HepG2 (cell line): ENCODE measurements around the gene PTGR3. TPM values are rescaled to one million over a fixed set of nuclear protein-coding genes. Genes with fewer than 3 reads are reported as not detected.
A peak's percentile ranks its signal among the peaks of the same experiment; 100 is the strongest.

ENCODE experiments used
- ATF7 ChIP-seq, 2 experiments: fragments of 450-650 bp in 1 of 2; sonication (generic) in 1 of 2; formaldehyde crosslinking in 1 of 2; IDR thresholded peaks; 2 replicates each; pipeline versions ENCODE4 v1.4.0 to v1.6.1; 2016 to 2020; ENCODE audit warnings: antibody characterized with exemption in 1 of 2, mild to moderate bottlenecking in 1 of 2, missing genetic modification reagents in 1 of 2
- ATRX ChIP-seq: sonication (generic); formaldehyde crosslinking; IDR thresholded peaks from 2 replicates; pipeline ENCODE4 v1.4.0; 2020; ENCODE audit warnings: missing genetic modification reagents, borderline replicate concordance
- EEA1 ChIP-seq: sonication (generic); formaldehyde crosslinking; IDR thresholded peaks from 2 replicates; pipeline ENCODE4 v1.5.1; 2020; ENCODE audit warnings: mild to moderate bottlenecking, missing genetic modification reagents, borderline replicate concordance
- HMGA1 ChIP-seq: sonication (generic); formaldehyde crosslinking; conservative IDR thresholded peaks from 2 replicates; pipeline ENCODE4 v1.4.0; 2020; ENCODE audit warnings: missing genetic modification reagents
- MXD1 ChIP-seq: sonication (generic); formaldehyde crosslinking; IDR thresholded peaks from 2 replicates; pipeline ENCODE4 v1.4.0; 2020; ENCODE audit warnings: mild to moderate bottlenecking, missing genetic modification reagents
- MXI1 ChIP-seq: IDR thresholded peaks from 3 replicates; pipeline ENCODE4 v1.6.1; 2012; ENCODE audit warnings: low read depth, low read length, inconsistent platforms, borderline replicate concordance
- NAIF1 ChIP-seq: sonication (generic); formaldehyde crosslinking; IDR thresholded peaks from 2 replicates; pipeline ENCODE4 v1.5.0; 2020; ENCODE audit warnings: mild to moderate bottlenecking, missing genetic modification reagents, borderline replicate concordance
- NBN ChIP-seq: fragments of 450-650 bp; conservative IDR thresholded peaks from 2 replicates; pipeline ENCODE4 v1.6.1; 2017
- SNAPC2 ChIP-seq: sonication (generic); formaldehyde crosslinking; IDR thresholded peaks from 2 replicates; pipeline ENCODE4 v1.8.1; 2022; ENCODE audit warnings: mild to moderate bottlenecking, missing genetic modification reagents
- SRSF1 ChIP-seq: fragments of 200-400 bp; formaldehyde crosslinking; optimal IDR thresholded peaks from 2 replicates; pipeline ENCODE3; 2017; ENCODE audit warnings: mild to moderate bottlenecking, low read depth, low read length, moderate library complexity
- STAT5B ChIP-seq: sonication (generic); formaldehyde crosslinking; IDR thresholded peaks from 2 replicates; pipeline ENCODE4 v1.4.0; 2020; ENCODE audit warnings: missing genetic modification reagents
- TCF7L2 ChIP-seq: IDR thresholded peaks from 2 replicates; pipeline ENCODE4 v1.6.1; 2011; ENCODE audit warnings: mild to moderate bottlenecking, low read depth, low read length, moderate library complexity
- ZKSCAN5 ChIP-seq: sonication (generic); formaldehyde crosslinking; IDR thresholded peaks from 2 replicates; pipeline ENCODE4 v1.5.1; 2020; ENCODE audit warnings: mild to moderate bottlenecking, missing genetic modification reagents
- ZNF263 ChIP-seq: sonication (generic); formaldehyde crosslinking; IDR thresholded peaks from 2 replicates; pipeline ENCODE4 v1.4.0; 2020; ENCODE audit warnings: missing genetic modification reagents
- ZNF331 ChIP-seq: sonication (generic); formaldehyde crosslinking; IDR thresholded peaks from 2 replicates; pipeline ENCODE4 v1.4.0; 2020; ENCODE audit warnings: missing genetic modification reagents
- ZNF367 ChIP-seq: sonication (generic); formaldehyde crosslinking; IDR thresholded peaks from 2 replicates; pipeline ENCODE4 v1.4.0; 2020; ENCODE audit warnings: missing genetic modification reagents, borderline replicate concordance
- ZNF776 ChIP-seq: sonication (generic); formaldehyde crosslinking; IDR thresholded peaks from 2 replicates; pipeline ENCODE4 v1.4.0; 2020; ENCODE audit warnings: mild to moderate bottlenecking, missing genetic modification reagents
- ZNF891 ChIP-seq: sonication (generic); formaldehyde crosslinking; IDR thresholded peaks from 2 replicates; pipeline ENCODE4 v1.5.0; 2020; ENCODE audit warnings: mild to moderate bottlenecking, missing genetic modification reagents
- polyA plus RNA-seq, 8 experiments: library from polyadenylated mRNA; depleted of rRNA in 3 of 8; stranded (reverse) in 7 of 8; unstranded in 1 of 8; fragments of >200 nt; fragmentation: Illumina TruSeq in 4 of 8; extraction: Trizol in 4 of 8; gene quantifications; 2 replicates each; pipeline versions ENCODE4 v1.2.1 to v1.2.3, GENCODE V29; 2011 to 2016; ENCODE audit warnings: low read depth in 4 of 8, missing spikeins in 1 of 8, mixed read lengths in 1 of 8; ENCODE audit not compliant: insufficient read depth in 1 of 8
- total RNA-seq, 5 experiments: library from RNA; depleted of rRNA; stranded (reverse); fragments of >200 nt; fragmentation: Illumina TruSeq; extraction: Trizol; gene quantifications; 2 replicates each; pipeline ENCODE4 v1.2.3, GENCODE V29; 2016; ENCODE audit warnings: low read depth in 1 of 5
- TF ChIP-seq, protein P1 (sequence below): sonication (generic); formaldehyde crosslinking; conservative IDR thresholded peaks from 2 replicates; pipeline ENCODE4 v1.4.0; 2020; ENCODE audit warnings: mild to moderate bottlenecking, missing genetic modification reagents, moderate library complexity
- TF ChIP-seq, protein P2 (sequence below): sonication (generic); formaldehyde crosslinking; IDR thresholded peaks from 2 replicates; pipeline ENCODE4 v1.5.0; 2020; ENCODE audit warnings: mild to moderate bottlenecking, missing genetic modification reagents, moderate library complexity
- TF ChIP-seq, protein P3 (sequence below): sonication (generic); formaldehyde crosslinking; IDR thresholded peaks from 2 replicates; pipeline ENCODE4 v1.4.0; 2020; ENCODE audit warnings: missing genetic modification reagents
- TF ChIP-seq, protein P4 (sequence below): sonication (generic); formaldehyde crosslinking; IDR thresholded peaks from 2 replicates; pipeline ENCODE4 v1.4.0; 2020; ENCODE audit warnings: mild to moderate bottlenecking, missing genetic modification reagents

PTGR3 gene
- total and polyA plus RNA-seq, 2 of the 13 experiments (the other 11 are each of a cell fraction or from before 2014, with no cell fraction given), result 11.5 to 25.3 TPM

- TF ChIP-seq, protein P1, sequence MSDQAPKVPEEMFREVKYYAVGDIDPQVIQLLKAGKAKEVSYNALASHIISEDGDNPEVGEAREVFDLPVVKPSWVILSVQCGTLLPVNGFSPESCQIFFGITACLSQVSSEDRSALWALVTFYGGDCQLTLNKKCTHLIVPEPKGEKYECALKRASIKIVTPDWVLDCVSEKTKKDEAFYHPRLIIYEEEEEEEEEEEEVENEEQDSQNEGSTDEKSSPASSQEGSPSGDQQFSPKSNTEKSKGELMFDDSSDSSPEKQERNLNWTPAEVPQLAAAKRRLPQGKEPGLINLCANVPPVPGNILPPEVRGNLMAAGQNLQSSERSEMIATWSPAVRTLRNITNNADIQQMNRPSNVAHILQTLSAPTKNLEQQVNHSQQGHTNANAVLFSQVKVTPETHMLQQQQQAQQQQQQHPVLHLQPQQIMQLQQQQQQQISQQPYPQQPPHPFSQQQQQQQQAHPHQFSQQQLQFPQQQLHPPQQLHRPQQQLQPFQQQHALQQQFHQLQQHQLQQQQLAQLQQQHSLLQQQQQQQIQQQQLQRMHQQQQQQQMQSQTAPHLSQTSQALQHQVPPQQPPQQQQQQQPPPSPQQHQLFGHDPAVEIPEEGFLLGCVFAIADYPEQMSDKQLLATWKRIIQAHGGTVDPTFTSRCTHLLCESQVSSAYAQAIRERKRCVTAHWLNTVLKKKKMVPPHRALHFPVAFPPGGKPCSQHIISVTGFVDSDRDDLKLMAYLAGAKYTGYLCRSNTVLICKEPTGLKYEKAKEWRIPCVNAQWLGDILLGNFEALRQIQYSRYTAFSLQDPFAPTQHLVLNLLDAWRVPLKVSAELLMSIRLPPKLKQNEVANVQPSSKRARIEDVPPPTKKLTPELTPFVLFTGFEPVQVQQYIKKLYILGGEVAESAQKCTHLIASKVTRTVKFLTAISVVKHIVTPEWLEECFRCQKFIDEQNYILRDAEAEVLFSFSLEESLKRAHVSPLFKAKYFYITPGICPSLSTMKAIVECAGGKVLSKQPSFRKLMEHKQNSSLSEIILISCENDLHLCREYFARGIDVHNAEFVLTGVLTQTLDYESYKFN (CRISPR knock-in tag), result 0 out of 2 replicates have a peak, but pooled peaks have one; percentile 17
- TF ChIP-seq ZNF263, result no peak
- no peak for TF ChIP-seq ATF7 (IDR thresholded peaks at IDR 0.05)
- no peak for TF ChIP-seq ATF7 (CRISPR knock-in tag; IDR thresholded peaks at IDR 0.05)
- TF ChIP-seq, protein P2, sequence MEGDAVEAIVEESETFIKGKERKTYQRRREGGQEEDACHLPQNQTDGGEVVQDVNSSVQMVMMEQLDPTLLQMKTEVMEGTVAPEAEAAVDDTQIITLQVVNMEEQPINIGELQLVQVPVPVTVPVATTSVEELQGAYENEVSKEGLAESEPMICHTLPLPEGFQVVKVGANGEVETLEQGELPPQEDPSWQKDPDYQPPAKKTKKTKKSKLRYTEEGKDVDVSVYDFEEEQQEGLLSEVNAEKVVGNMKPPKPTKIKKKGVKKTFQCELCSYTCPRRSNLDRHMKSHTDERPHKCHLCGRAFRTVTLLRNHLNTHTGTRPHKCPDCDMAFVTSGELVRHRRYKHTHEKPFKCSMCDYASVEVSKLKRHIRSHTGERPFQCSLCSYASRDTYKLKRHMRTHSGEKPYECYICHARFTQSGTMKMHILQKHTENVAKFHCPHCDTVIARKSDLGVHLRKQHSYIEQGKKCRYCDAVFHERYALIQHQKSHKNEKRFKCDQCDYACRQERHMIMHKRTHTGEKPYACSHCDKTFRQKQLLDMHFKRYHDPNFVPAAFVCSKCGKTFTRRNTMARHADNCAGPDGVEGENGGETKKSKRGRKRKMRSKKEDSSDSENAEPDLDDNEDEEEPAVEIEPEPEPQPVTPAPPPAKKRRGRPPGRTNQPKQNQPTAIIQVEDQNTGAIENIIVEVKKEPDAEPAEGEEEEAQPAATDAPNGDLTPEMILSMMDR (CRISPR knock-in tag), result no peak
- TF ChIP-seq ZNF891 (CRISPR knock-in tag), result no peak
- no peak for TF ChIP-seq MXD1 (CRISPR knock-in tag)
- no peak for TF ChIP-seq ATRX
- TF ChIP-seq NBN, result no peak
- TF ChIP-seq, protein P3, sequence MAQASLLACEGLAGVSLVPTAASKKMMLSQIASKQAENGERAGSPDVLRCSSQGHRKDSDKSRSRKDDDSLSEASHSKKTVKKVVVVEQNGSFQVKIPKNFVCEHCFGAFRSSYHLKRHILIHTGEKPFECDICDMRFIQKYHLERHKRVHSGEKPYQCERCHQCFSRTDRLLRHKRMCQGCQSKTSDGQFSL (CRISPR knock-in tag), result no peak
- TF ChIP-seq HMGA1 (CRISPR knock-in tag), result no peak
- no peak for TF ChIP-seq NAIF1 (CRISPR knock-in tag)
- TF ChIP-seq, protein P4, sequence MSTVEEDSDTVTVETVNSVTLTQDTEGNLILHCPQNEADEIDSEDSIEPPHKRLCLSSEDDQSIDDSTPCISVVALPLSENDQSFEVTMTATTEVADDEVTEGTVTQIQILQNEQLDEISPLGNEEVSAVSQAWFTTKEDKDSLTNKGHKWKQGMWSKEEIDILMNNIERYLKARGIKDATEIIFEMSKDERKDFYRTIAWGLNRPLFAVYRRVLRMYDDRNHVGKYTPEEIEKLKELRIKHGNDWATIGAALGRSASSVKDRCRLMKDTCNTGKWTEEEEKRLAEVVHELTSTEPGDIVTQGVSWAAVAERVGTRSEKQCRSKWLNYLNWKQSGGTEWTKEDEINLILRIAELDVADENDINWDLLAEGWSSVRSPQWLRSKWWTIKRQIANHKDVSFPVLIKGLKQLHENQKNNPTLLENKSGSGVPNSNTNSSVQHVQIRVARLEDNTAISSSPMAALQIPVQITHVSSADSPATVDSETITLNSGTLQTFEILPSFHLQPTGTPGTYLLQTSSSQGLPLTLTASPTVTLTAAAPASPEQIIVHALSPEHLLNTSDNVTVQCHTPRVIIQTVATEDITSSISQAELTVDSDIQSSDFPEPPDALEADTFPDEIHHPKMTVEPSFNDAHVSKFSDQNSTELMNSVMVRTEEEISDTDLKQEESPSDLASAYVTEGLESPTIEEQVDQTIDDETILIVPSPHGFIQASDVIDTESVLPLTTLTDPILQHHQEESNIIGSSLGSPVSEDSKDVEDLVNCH (CRISPR knock-in tag), result no peak
- no peak for TF ChIP-seq EEA1 (CRISPR knock-in tag)
- TF ChIP-seq ZKSCAN5 (CRISPR knock-in tag), result no peak
- TF ChIP-seq TCF7L2, result no peak
- no peak for TF ChIP-seq ZNF367 (CRISPR knock-in tag)
- TF ChIP-seq STAT5B (CRISPR knock-in tag), result no peak
- no peak; the same call in none of the 2 replicates for TF ChIP-seq ZNF331 (CRISPR knock-in tag)
- TF ChIP-seq SRSF1, result no peak
- no peak for TF ChIP-seq ZNF776 (CRISPR knock-in tag)
- TF ChIP-seq MXI1, result no peak
- TF ChIP-seq SNAPC2 (CRISPR knock-in tag), result 0 out of 2 replicates have a peak, but pooled peaks have one; percentile 29
Observed at GRCh38 chr18:75209129-75209950, at the start of gene PTGR3 (continued).
